BJ (cell line): ENCODE data around the gene IGFN1. TPM values are rescaled to one million over a fixed set of nuclear protein-coding genes. Genes with fewer than 3 reads are reported as not detected.

Source experiments
- CTCF ChIA-PET: fragments of 350-600 bp; formaldehyde crosslinking; extraction: SDS; loops from one replicate; lab custom pipeline; 2021; ENCODE audit warnings: antibody characterized with exemption, inconsistent platforms; lab: Yijun Ruan, JAX
- POLR2A ChIA-PET: fragments of 300-600 bp; sonication (Branson Sonifier 250); formaldehyde crosslinking; extraction: SDS; loops from one replicate; lab custom pipeline; 2021; ENCODE audit warnings: antibody characterized with exemption; lab: Charles Lee
- DNase-seq: peaks from one replicate; pipeline ENCODE4 v3.0.0-alpha.2; 2011; ENCODE audit warnings: low read depth
- H3K27me3 ChIP-seq: 2 replicates; pipeline ENCODE4 v1.6.0; 2011; ENCODE audit warnings: low read length; ENCODE audit not compliant: control insufficient read depth, insufficient read depth
- H3K36me3 ChIP-seq: 2 replicates; pipeline ENCODE4 v1.5.1; 2011; ENCODE audit warnings: low read length; ENCODE audit not compliant: control insufficient read depth, insufficient read depth
- H3K4me3 ChIP-seq: 2 replicates; pipeline ENCODE4 v1.5.1; 2011; ENCODE audit warnings: low read depth, mild to moderate bottlenecking, control low read depth, low read length
- polyA minus RNA-seq: library from RNA; depleted of rRNA, polyadenylated mRNA; stranded (reverse); fragments of >200 nt; gene quantifications from 2 replicates; pipeline ENCODE4 v1.2.3, GENCODE V29; 2011; rRNA and poly(A)+ RNA removed
- polyA plus RNA-seq: library from polyadenylated mRNA; depleted of rRNA; stranded (reverse); fragments of >200 nt; gene quantifications from 2 replicates; pipeline ENCODE4 v1.2.3, GENCODE V29; 2011; rRNA removed
- TF ChIP-seq, protein P1 (sequence below): IDR thresholded peaks from 2 replicates; pipeline ENCODE4 v1.5.1; 2011; ENCODE audit warnings: low read depth, mild to moderate bottlenecking, control low read depth, inconsistent platforms, low read length, moderate library complexity; ENCODE audit not compliant: insufficient read depth

Gene IGFN1
- polyA plus RNA-seq = not detected in 2 replicates
- polyA minus RNA-seq = not detected in 2 replicates

DNA sequence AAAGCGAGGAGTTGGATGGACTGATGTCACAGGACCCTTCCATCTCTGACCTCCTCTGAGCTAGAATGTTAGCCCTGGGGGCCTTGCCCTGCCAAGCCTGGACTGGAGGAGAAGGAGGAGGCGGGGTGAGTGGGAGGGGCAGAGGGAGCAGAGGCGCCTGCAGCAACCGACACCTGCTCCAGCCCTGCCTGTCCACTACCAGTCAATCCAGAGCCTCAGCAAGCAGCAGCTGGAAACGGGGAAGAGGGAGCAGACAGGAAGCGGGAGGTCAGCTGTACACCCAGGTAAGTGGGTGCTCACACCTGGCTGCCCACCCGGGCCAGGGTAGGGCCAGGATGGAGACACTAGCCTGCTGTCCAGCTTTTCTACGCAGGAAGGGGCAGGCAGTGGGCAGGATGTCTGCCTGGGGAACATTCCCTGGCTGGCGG is at the start of gene IGFN1:
IGFN1 (plus strand) TSS at position 201 of the 428 bp plus-strand sequence. CDS start 2,470 bp downstream, outside the sequence.
- H3K27me3 ChIP-seq = no peaks in the 10 kb centered on the region; the same call in 1 of the 2 replicates
- no peak within 1 kb of the TSS for H3K4me3 ChIP-seq
- POLR2A ChIA-PET = no interaction called here
- no peak for DNase-seq
- TF ChIP-seq, protein P1, sequence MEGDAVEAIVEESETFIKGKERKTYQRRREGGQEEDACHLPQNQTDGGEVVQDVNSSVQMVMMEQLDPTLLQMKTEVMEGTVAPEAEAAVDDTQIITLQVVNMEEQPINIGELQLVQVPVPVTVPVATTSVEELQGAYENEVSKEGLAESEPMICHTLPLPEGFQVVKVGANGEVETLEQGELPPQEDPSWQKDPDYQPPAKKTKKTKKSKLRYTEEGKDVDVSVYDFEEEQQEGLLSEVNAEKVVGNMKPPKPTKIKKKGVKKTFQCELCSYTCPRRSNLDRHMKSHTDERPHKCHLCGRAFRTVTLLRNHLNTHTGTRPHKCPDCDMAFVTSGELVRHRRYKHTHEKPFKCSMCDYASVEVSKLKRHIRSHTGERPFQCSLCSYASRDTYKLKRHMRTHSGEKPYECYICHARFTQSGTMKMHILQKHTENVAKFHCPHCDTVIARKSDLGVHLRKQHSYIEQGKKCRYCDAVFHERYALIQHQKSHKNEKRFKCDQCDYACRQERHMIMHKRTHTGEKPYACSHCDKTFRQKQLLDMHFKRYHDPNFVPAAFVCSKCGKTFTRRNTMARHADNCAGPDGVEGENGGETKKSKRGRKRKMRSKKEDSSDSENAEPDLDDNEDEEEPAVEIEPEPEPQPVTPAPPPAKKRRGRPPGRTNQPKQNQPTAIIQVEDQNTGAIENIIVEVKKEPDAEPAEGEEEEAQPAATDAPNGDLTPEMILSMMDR = no peak
- CTCF ChIA-PET = interaction anchor here (0.8 kb wide), 1 partner anchor 151 kb away, joined by 4 read pairs; no protein-coding TSS in a partner anchor
- no peaks in the 10 kb centered on the region for H3K36me3 ChIP-seq

GRCh38 chr1:201140941-201141260 is 49.7 kb upstream of the IGFN1 start:
- DNase-seq = no peak
- Histone ChIP-seq H3K27me3 (no peaks in the 10 kb centered on the region), H3K36me3 (peaks cover 30% of the 10 kb centered on the region), H3K4me3 (no peak overlapping the region)
- ChIA-PET POLR2A (no interaction called here), CTCF (interaction anchor here (1.3 to 1.4 kb wide), 2 partner anchors 9 to 13 kb away, joined by 3 to 5 read pairs; partner anchors contain the start of gene TMEM9)
- TF ChIP-seq, protein P1 = no peak

DNA sequence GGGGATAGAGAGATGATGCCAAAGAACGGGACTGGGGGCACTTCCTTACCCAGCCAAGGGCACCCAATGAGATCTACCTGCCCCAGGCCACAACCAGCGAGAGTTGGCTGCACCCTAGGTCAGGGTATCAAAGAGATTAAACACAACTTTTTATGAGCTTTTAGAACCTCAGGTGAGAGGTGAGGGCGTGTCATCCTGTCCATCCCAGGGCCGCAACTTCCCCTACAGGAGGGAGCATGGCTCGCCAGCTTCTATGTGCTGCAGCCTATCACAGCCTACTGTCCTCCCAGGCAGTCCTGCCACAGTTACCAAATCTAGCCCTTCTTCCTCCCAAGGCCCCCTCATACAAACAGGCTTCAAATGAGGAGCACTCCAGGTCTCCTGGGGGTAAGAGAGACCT is 49.2 kb upstream of the IGFN1 start:
- no peak for DNase-seq
- TF ChIP-seq, protein P1 = no peak
- no peak overlapping the region for H3K4me3 ChIP-seq
- peaks cover 28% of the 10 kb centered on the region for H3K36me3 ChIP-seq
- ChIA-PET CTCF (interaction anchor here (1.3 to 1.4 kb wide), 2 partner anchors 9 to 13 kb away, joined by 3 to 5 read pairs; partner anchors contain the start of gene TMEM9), POLR2A (no interaction called here)
- H3K27me3 ChIP-seq = no peaks in the 10 kb centered on the region

DNA sequence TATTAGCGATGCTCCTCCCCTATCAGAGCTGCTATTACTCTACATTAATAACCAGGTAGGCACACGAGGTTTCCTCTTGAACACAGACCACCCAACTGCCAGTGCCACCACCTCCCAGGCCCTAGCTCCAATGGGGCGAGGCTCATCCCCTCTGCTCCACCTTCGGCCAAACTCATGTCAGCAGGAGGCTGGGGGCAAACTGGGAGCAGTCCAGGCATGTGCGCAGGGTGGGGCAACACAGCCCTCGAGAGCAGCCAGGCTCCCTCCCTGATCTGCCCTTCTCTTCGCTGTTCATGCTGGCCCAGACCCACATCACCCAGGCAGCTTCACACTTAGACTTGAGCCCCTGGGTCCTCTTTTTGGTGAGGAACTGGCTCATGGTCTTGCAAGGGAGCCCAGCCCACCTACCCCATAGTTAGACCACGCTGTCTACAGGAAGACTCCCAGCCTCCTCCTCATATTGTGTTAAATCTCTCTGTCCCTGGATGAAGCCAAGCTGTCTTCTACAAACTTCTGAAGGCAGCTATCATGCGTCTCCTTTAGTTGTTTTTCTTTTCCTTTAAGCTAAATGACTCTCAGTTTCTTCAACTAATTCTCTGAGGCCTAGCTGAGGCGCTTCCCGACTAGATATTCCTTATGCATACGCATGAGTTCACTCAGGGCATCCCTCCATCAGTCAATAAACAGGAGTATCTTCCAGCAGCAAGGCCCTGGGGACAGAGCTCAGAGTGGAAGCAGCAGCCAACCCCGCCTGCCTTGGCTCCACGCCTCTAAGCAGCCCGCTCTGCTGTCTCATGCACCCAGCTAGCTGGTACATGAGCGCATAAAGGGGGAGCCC is 48.4 kb upstream of the IGFN1 start:
- TF ChIP-seq, protein P1 = no peak
- POLR2A ChIA-PET = no interaction called here
- DNase-seq = no peak
- no peaks in the 10 kb centered on the region for H3K27me3 ChIP-seq
- peaks cover 31% of the 10 kb centered on the region for H3K36me3 ChIP-seq
- CTCF ChIA-PET = interaction anchor here (0.8 to 1.6 kb wide), 4 partner anchors 8 to 42 kb away, joined by 3 to 7 read pairs (median 4); partner anchors contain the start of gene TMEM9
- H3K4me3 ChIP-seq = no peak overlapping the region
